ENCODE data around the gene CFAP410.

- no peak for TF ChIP-seq POLR2AphosphoS5 (IDR thresholded peaks at IDR 0.05; ENCODE audit: low read depth, low read length)
- no peak; the same call in 1 of the 2 replicates for TF ChIP-seq POLR2A (IDR thresholded peaks at IDR 0.05; ENCODE audit: low read depth, low read length)
Observed at GRCh38 chr21:44300262-44300959, 38.8 kb downstream of the CFAP410 start.
